Activated CD4-positive, alpha-beta T cell treated with anti-CD3 and anti-CD28 coated beads, Interleukin-2, amount 50 U/mL, for 1 hour (primary cell): ENCODE results near the gene YBEY.
"Not testable (repeated sequence)": the region's sequence is repeated elsewhere in the genome, so short reads cannot be mapped to it uniquely, and the experiment has no call there.

Experiments
- DNase-seq: peaks from one replicate; pipeline ENCODE4 v3.0.0-alpha.2; 2020

YBEY gene, protein sequence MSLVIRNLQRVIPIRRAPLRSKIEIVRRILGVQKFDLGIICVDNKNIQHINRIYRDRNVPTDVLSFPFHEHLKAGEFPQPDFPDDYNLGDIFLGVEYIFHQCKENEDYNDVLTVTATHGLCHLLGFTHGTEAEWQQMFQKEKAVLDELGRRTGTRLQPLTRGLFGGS

DNA sequence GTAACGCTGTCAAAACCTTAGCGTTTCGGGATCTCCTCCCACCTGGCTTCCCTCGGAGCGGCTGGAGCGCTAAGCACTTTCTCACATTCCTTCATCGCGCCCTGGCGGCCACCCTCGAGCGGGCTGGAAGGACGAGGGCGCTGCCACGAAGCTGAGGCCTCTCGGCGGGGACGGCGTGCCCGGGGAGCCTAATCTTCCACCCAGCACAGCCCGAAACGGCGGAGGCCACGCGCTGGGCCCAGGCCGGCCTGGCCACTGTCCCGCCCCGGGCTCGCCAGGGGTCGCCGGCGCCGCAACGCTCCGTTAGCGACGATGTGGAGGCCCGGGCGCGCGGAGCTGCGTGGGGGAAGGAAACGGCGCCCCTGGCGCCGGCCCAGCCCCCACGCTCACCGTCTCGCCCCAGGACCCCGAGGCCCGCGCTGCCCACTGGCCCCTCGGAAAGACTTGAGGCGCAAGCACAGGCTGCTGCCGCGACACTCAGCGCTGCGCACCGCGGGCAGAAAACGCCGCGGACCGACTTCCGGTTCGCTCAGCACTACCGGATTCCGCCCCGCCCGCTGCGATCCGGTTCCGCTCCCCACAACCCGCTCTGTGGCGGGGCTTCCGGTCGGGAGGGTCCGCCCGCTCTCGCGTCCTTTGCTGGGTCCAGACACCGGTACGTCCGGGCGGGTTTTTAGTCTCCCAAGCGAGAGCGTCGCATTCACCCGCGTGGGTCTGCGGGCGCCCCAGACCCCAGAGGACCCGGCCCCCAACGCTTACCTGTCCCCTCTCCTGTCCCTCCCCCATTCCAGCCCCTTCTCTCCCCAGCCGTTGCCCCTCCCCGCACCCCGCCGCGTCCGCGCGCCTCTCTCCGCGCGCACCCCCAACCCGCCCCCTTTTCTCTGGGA lies at the start of gene YBEY:
YBEY (plus strand) TSS at position 582 of the 887 bp plus-strand sequence. CDS start 572 bp downstream, outside the sequence.
- DNase-seq, result peak; percentile 82

DNA sequence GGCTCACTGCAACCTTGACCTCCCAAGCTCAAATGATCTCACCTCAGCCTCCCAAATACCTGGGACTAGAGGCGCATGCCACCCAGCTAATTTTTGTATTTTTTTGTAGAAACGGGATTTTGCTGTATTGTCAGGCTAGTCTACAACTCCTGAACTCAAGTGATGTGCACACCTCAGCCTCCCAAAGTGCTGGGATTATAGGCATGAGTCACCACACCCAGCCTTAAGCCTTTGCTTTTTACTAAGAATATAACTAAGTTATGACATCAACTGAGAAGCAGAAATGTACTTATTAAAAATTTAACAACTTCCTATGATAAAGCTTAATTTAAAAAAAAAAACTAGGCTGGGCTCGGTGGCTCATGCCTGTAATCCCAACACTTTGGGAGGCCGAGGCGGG lies 48.7 kb upstream of the YBEY start:
- no peak for DNase-seq

DNA sequence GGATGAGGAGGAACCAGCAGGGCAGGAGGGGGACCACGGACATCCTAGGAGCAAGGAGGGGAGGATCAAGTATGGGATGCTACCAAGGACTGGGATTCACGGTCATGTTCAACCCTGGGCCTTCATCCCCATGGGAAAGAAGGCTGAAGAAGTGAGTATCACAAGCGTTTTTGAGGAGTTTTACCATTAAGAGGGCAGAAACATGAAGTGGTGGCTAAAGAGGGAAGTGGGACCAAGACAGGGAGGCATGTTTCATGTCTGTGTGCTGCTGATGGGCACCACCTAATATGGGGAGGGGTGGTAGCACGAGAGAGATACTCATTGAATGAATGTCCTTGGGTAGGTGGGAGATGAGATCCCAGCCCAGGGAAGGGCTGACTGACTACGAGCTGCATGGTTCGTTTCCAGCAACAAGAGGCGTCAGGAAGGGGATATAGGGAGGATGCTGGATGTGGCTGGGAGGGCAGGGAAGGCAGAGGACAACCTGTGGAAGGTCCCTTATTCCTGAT lies 46.3 kb upstream of the YBEY start:
- no peak for DNase-seq

DNA sequence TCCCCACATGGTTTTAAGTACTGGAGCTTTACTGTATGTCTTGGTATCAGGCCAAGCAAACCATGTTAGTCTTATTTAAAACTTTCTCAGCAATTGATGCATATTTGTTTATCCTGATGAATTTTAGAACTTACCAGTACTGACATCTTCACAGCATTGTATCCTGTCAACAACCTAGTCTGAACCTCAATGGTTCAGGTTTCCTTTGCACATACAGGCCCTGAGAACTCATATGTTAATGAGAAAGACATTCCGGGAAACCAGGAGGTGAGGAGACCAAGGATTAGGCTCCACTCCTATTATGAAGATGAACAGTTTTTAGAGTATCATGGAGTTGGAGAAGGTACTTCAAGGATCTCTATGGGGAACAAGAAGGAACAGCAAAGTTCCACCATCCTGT lies 44.6 kb upstream of the YBEY start:
- not testable (repeated sequence) for DNase-seq

DNA sequence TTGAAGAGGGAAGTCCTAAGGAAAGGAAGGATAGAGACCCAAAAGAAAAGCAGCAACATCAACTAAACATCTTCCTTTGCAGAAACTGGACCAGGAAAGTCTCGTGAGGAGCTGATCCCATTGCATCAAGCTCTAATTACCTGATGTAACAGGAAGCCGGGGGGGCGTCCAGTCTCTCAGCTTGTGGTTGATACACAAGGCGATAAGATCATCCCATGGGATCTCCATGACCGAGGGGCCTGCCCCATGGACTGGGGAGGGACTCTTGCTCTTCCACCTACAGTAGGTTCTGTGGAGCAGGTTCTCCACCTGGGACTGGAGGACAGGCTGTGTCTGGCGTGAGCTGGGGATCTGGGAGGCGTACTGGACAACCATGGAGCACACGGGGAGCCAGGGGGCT lies 42.8 kb upstream of the YBEY start:
- DNase-seq, result no peak

DNA sequence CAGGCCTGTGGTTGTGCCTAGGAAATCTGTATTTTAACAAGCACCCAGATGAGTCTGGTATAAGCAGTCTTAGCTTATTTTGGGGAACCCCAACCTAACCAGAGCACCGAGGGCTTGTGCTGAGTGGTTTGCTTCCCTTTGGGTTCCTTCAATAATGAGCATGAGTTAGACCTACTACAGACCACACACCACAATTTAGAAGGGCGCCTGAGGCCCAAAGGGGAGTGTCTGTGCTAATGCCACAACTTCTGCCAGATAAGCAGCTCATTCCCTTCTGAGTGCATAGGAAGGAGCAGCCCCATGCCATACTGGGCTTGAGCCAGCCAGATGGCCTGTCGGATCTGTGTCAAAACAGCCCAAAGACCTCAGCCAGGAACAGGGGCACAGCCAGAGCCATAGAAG lies 42.2 kb upstream of the YBEY start:
- no peak for DNase-seq

DNA sequence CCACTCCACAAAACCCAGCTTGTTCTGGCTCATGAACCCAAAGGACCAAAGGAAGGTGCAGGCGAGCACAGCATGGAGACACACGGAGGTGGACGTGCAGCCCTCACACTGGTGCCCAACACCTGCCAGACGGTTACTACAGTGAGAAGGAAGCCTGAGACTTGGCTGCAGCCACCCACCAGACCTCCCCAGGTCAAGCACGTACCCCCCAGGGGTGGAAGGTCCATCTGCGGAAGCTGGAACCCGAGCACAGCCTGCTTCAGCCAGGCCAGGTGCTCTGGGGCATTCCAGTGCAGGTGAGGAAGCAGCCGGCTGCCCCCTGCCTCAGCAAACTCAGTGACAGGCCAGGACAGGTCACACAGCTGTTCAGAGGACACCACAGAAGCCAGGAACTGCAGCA lies 41.5 kb upstream of the YBEY start:
- no peak for DNase-seq

DNA sequence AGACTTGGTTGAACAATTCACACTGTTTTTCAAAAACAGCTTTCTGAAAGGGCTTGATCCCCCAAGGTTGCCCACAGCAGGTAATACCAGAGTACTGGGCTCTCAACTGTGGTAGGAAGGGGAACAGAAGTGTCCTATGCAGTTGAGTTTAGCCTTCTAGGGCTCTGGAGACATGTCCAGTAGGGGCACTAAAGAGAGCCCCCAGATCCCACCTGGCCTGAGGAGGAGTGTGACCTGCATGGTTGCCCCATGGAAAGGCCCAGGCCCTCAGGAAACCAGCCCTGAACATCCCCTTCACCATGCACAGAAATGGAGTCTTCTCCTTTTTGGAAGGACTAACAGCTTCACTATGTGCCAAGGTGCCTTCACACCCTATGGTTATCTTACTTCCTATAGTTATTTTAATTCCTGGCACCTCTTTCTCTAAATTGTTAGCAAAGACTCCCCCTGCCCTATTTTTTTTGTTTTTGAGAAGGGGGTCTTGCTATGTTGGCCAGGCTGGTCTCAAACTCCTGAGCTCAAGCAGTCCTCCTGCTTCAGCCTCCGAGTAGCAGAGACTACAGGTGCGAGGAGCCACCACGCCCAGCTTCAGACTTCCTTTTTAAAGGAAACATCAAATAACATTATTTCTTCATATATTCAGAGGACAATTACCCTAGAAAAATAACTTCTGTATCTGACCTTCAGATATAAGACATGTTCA lies 40.8 kb upstream of the YBEY start:
- DNase-seq, result no peak

DNA sequence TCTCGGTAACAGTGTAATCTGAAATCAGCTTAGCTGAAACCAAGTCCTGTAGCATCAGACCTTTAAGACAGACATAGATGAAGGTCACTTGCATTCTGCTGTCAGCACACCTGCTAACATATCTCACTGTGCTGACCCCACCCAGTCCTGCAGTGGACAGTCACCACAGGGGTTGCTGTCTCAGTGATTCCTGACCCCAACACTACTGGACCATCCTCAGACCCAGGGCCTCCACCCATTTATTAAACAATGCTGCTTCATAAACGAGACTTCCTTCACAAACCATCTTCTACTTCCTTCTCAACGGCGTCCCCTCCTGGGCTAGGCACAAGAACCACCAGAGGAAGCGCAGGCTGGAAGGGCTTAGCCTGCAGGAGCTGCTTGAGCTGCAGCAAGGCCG lies 39.8 kb upstream of the YBEY start:
- no peak for DNase-seq

DNA sequence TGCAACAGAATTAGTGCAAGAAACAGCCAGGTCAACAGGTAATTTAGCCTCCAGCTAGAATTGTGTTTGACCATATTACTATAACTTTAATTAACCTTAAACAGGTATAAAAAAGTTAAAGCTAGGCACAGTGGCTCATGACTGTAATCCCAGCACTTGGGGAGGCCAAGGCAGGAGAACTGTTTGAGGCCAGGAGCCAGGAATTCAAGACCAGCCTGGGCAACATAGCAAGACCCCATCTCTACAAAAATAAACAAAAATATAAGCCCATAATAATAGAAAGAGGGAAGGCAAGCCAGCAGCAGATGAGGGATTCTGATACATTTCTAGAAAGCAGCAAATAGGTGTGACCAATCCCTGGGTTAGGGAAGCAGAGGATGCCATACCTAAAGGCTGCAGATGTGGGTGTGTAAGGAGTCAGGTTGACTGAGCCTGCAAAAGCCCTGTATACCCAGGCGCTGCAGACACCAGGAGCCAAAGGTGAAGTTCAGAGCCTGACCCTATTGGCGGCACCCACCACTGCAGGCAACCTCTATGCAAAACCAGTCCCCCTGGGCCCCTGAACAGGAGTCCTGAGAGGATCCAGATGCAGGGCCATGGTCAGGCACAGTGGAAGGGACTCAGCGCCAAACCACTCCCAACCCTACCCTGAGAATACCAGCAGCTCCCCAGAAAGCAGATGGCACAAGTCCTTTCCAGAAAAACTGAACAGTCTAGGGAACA lies 38.3 kb upstream of the YBEY start:
- no peak for DNase-seq

DNA sequence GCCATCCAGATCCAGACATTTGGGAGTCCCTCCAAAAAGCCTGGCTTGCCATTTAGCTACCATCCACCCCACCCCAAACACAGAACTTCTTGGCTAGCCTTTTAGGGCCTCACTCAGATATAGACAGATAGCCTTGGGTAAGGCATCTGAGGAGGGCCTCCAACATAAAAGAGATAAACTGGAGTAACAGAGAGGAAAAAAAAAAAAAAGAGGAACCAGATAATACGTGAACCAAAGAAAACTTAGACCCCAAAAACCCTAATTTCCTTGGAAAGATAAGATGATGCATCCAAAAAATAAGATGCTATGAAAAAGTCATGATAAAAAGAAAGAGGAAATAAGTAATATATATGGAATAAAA lies 37.7 kb upstream of the YBEY start:
- DNase-seq, result no peak

DNA sequence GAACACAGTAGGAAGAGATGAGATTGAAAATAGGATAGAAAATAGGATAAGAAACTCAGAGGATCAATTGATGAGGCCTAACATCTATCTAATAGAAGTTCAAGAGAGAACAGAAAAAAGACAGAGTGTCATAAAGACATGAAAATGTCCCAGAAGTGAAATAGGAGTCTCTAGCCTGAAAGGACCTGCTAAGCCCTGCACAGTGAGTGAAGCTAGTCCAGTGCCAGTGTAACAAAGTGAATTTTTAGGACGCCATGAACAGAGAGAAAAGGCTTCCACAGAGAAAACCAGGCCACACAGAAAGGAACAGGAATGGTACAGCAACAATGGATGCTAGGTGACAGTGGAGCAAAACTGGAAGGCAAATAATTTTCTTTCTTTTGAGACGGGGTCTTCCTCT lies 37.3 kb upstream of the YBEY start:
- no peak for DNase-seq

DNA sequence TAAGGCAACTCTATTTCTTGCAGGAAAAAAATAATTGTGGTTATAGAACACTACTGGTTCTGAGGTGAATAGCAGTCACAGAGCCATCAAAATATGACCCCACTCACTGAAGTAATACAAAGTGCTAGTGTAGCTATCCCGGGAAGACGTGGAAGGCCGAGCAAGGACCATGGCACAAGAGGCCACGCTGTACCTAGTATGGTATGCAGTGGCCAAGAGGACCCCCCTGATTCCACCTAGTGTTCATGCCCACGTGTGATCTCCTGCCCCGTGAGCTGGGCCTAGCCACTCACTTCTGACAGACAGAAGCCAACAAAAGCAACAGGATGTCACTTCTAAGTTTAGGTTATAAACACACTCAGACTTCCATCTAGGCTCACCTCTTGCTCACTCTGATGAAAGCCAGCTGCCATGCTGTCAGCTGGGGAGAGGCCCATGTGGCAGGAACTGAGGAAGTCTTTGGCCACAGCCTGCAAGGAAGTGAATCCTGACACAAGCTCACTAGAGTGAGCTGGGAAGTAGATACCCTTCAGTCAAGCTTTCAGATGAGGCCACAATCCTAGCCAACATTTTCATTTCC lies 35.9 kb upstream of the YBEY start:
- DNase-seq, result no peak

DNA sequence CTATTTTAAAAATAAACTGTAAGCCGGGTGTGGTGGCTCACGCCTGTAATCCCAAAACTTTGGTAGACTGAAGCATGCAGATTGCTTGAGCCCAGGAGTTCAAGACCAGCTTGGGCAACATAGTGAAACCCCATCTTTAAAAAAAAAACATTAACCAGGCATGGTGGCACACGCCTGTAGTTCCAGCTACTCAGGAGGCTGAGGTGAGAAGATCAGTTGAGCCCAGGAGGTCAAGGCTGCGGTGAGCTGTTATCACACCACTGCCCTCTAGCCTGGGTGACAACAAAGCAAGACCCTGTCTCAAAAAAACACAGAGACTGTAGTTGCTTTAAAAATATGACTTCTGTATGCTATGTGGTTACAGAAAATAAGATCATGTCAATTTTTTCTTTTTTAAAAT lies 33.3 kb upstream of the YBEY start:
- DNase-seq, result no peak

DNA sequence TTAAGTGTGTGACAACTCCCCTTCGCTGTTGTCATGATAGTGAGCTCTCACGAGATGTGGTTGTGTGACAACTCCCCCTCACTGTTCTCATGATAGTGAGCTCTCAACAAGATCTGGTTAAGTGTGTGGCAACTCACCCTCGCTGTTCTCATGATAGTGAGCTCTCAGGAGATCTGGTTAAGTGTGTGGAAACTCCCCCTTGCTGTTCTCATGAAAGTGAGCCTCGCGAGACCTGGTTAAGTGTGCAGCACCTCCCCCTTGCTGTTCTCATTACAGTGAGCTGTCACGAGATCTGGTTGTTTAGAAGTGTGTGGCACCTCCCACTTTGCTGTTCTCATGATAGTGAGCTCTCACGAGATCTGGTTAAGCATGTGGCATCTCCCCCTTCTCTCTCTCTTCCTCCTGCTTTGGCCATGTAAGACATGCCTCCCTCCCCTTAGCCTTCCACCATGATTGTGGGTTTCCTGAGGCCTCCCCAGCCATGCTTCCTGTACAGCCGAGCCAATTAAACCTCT lies 32.5 kb upstream of the YBEY start:
- peak; percentile 30 for DNase-seq

DNA sequence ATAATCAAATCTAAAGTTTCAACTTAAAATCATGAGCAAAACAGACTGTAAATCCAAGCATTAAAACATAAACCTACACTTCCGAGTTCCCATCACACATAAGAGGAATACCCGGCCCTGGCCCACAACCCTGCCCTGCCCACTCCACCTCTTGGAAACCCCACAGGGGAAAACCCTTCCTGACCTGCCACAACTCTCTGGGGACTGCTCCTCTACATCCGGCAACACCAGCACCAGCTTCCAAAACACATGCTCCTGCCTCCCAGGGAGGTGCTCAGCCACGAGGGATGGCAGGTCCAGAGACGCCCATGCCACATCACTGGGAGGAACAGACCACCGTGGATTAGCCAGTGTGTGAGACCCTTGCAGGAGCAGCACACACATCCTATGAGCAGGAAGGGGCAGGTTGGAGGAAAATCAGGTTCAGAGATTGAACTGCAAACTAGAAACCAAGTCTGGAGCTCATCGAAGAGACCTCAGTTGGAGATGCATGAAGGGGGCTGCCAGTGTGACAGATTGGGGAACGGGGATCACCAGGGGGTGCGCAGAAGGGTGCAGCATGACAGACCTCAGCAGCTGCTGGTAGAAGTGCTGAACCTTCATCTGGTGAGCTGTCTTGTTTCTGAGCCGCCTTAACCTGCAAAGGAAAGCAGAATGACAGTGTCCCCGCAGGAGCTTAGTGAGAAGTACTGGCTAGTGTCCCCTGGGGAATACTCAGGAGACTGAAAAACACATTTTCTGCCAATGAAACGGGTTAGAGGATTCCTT lies 31.8 kb upstream of the YBEY start:
- no peak for DNase-seq

DNA sequence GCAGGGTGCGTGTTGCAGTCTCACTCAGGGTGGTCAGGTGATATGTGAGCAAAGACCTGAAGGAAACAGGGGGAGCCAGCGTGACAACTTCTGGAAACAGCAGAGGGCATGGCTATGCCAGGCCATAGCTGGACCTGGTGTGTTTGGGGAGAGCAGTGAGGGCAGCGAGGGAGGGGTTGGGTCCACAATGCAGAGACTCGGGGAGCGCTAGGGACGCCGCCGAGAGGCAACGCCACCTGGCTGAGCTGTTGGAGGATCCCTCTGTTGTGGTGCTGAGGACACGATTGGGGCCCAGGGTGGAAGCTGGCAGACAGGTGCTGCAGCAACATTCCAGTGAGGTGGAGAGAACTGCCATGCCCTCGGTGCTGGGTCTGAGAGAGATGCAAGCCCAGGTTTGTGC lies 31.0 kb upstream of the YBEY start:
- DNase-seq, result no peak

DNA sequence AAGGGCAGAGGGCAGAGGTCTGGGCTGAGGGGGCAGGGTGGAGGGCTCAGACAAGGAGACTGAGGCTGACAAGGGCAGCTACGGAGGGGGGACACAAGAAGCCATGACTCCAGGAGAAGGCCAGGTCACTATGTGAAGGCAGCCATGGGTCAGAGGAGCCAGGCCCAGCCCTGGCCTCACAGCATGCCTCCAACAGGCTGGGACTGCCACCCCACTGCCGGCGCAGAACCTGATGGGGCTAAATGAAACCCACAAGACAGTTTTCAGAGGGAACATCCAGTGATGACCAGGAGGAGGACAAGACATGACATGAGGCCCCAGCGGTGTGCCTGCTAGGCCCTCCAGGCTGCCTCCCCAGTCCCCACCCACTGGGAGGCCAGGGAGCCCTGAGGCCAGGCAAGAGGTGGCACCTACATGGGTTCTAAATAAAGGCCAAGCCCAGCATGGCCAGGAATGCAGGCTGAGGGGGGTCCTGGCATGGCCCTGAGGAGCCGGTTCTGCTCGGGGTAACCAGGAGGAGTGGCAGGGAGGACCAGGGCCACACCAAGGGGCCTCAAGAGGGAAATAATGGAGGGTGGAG lies 30.3 kb upstream of the YBEY start:
- DNase-seq, result no peak

DNA sequence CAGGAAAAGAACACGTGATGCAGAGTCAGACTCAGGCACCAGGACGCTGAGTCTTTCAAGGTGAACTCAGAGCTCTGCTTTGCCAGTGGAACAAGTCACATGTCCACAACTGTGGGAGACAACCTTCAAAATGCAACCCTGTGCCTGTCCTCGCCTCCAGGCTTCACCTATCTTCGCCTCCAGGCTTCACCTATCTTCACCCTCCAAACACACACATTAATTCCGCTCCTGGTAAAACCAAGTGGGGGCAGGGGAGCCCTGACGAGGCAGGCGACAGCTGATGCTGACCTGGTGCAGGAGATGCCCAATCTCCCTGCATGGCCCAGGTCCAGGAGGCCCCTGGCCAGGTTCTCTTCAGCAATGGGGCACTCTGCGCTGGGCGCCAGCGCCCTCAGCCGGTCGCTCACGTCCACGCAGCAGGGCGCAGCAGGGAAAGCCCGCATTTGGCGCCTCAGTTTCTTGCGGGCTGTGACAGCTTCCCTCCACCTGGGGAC lies 29.6 kb upstream of the YBEY start:
- DNase-seq, result no peak

DNA sequence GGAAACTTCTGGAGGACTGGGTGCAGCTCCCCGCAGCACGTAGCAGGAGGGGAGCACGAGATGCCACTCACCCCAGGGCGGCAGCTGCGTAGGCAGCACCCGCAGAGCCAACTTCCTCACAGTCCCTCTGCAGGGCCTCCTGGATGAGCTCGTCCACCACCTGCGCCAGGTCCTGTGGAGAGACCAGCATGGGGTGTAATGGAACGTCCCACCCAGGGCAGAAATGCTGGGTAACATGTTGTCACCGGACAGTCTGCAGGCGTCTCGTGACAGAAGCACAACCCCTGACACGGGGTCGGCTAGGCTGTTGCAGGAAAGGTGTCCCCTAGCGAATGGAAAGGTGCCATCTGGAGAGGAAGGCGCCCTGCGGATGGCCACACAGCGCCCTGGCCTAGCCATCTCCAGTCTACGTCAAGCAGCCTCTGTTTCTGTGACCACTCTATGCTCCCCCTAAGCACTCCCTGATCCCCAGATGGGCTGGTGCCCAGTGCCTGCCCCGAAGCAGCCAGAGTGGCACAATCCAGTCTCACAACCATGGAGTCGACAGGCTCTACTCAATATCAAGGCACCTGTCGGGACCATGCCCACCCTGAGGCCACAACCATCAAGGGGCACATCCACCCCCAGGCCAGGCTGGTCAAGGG lies 22.0 kb upstream of the YBEY start:
- no peak for DNase-seq

DNA sequence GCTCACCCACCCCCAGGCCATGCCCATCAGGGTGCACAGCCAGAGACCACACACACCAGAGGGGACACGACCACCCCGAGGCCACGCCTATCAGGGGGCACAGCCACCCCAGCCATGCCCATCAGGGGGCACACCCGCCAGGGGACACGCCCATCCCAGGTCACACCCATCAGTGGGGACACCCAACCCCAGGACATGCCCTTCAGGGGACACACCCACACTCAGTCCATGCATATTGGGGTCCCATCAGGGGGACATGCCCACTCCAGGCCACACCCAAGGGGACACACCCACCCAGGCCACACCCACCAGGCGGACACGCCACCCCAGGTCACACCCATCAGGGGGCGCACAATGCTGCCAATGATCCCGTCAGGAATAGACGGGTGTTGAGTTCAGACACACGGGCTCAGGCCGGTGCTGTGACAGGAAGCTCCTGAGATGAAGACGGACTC lies 21.4 kb upstream of the YBEY start:
- no peak for DNase-seq
